ENCODE measurements around the gene CHADL.
A peak's percentile ranks its signal among the peaks of the same experiment; 100 is the strongest.

Gene CHADL

GRCh38 chr22:41256254-41257253 is 15.8 kb upstream of the CHADL start:
- no peak for DNase-seq (ENCODE audit: low read depth in 1 of 2, low spot score in 1 of 2)

GRCh38 chr22:41254230-41254629 is 13.5 kb upstream of the CHADL start:
- DNase-seq (ENCODE audit: low read depth in 1 of 2, low spot score in 1 of 2), result no peak

- DNase-seq (ENCODE audit: low read depth in 1 of 2, low spot score in 1 of 2), result no peak
Observed at GRCh38 chr22:41252365-41252764, 11.6 kb upstream of the CHADL start.

GRCh38 chr22:41250127-41250526 is 9.4 kb upstream of the CHADL start:
- DNase-seq (ENCODE audit: low read depth in 1 of 2, low spot score in 1 of 2), result no peak

GRCh38 chr22:41249442-41249841 is 8.7 kb upstream of the CHADL start:
- DNase-seq (ENCODE audit: low read depth in 1 of 2, low spot score in 1 of 2), result no peak

GRCh38 chr22:41248758-41249157 is 8.0 kb upstream of the CHADL start:
- DNase-seq (ENCODE audit: low read depth in 1 of 2, low spot score in 1 of 2), result no peak

GRCh38 chr22:41248314-41248713 is 7.6 kb upstream of the CHADL start:
- no peak for DNase-seq (ENCODE audit: low read depth in 1 of 2, low spot score in 1 of 2)

GRCh38 chr22:41247703-41248102 is 7.0 kb upstream of the CHADL start:
- no peak for DNase-seq (ENCODE audit: low read depth in 1 of 2, low spot score in 1 of 2)

- no peak for DNase-seq (ENCODE audit: low read depth in 1 of 2, low spot score in 1 of 2)
Observed at GRCh38 chr22:41245917-41246499, 5.3 kb upstream of the CHADL start.

GRCh38 chr22:41243361-41243760 is 2.6 kb upstream of the CHADL start:
- no peak for DNase-seq (ENCODE audit: low read depth in 1 of 2, low spot score in 1 of 2)

GRCh38 chr22:41242396-41243117 is 1.8 kb upstream of the CHADL start:
- DNase-seq (ENCODE audit: low read depth in 1 of 2, low spot score in 1 of 2), result no peak

GRCh38 chr22:41241133-41241676 is 474 bp upstream of the CHADL start:
- DNase-seq (ENCODE audit: low read depth in 1 of 2, low spot score in 1 of 2), result no peak

- no peak for DNase-seq (ENCODE audit: low read depth in 1 of 2, low spot score in 1 of 2)
Observed at GRCh38 chr22:41239443-41240128, 1.1 kb downstream of the CHADL start.

- no peak for DNase-seq (ENCODE audit: low read depth in 1 of 2, low spot score in 1 of 2)
Observed at GRCh38 chr22:41238570-41239442, 1.9 kb downstream of the CHADL start.

GRCh38 chr22:41237707-41238569 is 2.8 kb downstream of the CHADL start:
- peak; percentile 55 to 67 for DNase-seq (ENCODE audit: low read depth in 1 of 2, low spot score in 1 of 2)

- no peak for DNase-seq (ENCODE audit: low read depth in 1 of 2, low spot score in 1 of 2)
Observed at GRCh38 chr22:41237036-41237706, 3.6 kb downstream of the CHADL start.

- no peak for DNase-seq (ENCODE audit: low read depth in 1 of 2, low spot score in 1 of 2)
Observed at GRCh38 chr22:41234815-41235695, 5.7 kb downstream of the CHADL start.
